ENCODE measurements around the gene FAM3C.
"Not testable (repeated sequence)": the region's sequence is repeated elsewhere in the genome, so short reads cannot be mapped to it uniquely, and the experiment has no call there.

The FAM3C gene

GRCh38 chr7:121330053-121330833 lies 65.9 kb downstream of the FAM3C start:
- no peak for DNase-seq (ENCODE audit: low read depth in 3 of 3)

- DNase-seq (ENCODE audit: low read depth in 3 of 3) = peak in 1 of 3 donors; percentile 13
Observed at GRCh38 chr7:121329191-121330052, 66.7 kb downstream of the FAM3C start.

GRCh38 chr7:121328508-121329190 lies 67.5 kb downstream of the FAM3C start, which contains the start of gene WNT16:
Gene WNT16 (plus strand): TSS chr7:121329000. CDS start chr7:121329293, 293 bp downstream.
- DNase-seq (ENCODE audit: low read depth in 3 of 3) = no peak

GRCh38 chr7:121327671-121328070 lies 68.4 kb downstream of the FAM3C start:
- no peak for DNase-seq (ENCODE audit: low read depth in 3 of 3)

GRCh38 chr7:121323515-121324302 lies 72.4 kb downstream of the FAM3C start:
- DNase-seq (ENCODE audit: low read depth in 3 of 3) = no peak

- DNase-seq (ENCODE audit: low read depth in 3 of 3) = no peak
Observed at GRCh38 chr7:121322460-121322859, 73.6 kb downstream of the FAM3C start.

- DNase-seq (ENCODE audit: low read depth in 3 of 3) = not testable (repeated sequence)
Observed at GRCh38 chr7:121315170-121315569, 80.9 kb downstream of the FAM3C start.

- DNase-seq (ENCODE audit: low read depth in 3 of 3) = no peak
Observed at GRCh38 chr7:121313793-121314676, 82.1 kb downstream of the FAM3C start.

- DNase-seq (ENCODE audit: low read depth in 3 of 3) = no peak
Observed at GRCh38 chr7:121313220-121313792, 82.8 kb downstream of the FAM3C start.

- no peak for DNase-seq (ENCODE audit: low read depth in 3 of 3)
Observed at GRCh38 chr7:121307021-121307574, 89.0 kb downstream of the FAM3C start.

GRCh38 chr7:121306565-121306964 lies 89.5 kb downstream of the FAM3C start:
- no peak for DNase-seq (ENCODE audit: low read depth in 3 of 3)

GRCh38 chr7:121305109-121305508 lies 91.0 kb downstream of the FAM3C start:
- no peak for DNase-seq (ENCODE audit: low read depth in 3 of 3)

- DNase-seq (ENCODE audit: low read depth in 3 of 3) = no peak
Observed at GRCh38 chr7:121304102-121304658, 91.9 kb downstream of the FAM3C start.

GRCh38 chr7:121303422-121304101 lies 92.5 kb downstream of the FAM3C start:
- DNase-seq (ENCODE audit: low read depth in 3 of 3) = no peak

- DNase-seq (ENCODE audit: low read depth in 3 of 3) = no peak
Observed at GRCh38 chr7:121302214-121302745, 93.8 kb downstream of the FAM3C start.

- no peak for DNase-seq (ENCODE audit: low read depth in 3 of 3)
Observed at GRCh38 chr7:121301446-121302213, 94.5 kb downstream of the FAM3C start.

GRCh38 chr7:121300685-121301420 lies 95.3 kb downstream of the FAM3C start:
- no peak for DNase-seq (ENCODE audit: low read depth in 3 of 3)
